SK-N-SH treated with all-trans-retinoic acid at 6 μM for 48 hours (cell line): ENCODE results near the gene MTA1.

Experiments used
- ATAC-seq: fragments of 200-7000 bp; cut with Tn5 transposase; 3 replicates; pipeline ENCODE4 v1.9.1; 2020; ENCODE audit warnings: mild to moderate bottlenecking, moderate library complexity
- BACH2 ChIP-seq: fragments of 250-450 bp; sonication (Bioruptor Pico); IDR thresholded peaks from 2 replicates; pipeline ENCODE4 v1.9.0; 2021; ENCODE audit warnings: mild to moderate bottlenecking, borderline replicate concordance
- CREB5 ChIP-seq: fragments of 250-450 bp; sonication (Bioruptor Pico); IDR thresholded peaks from 2 replicates; pipeline ENCODE4 v1.5.1; 2020; ENCODE audit warnings: low read depth, mild to moderate bottlenecking, moderate library complexity
- CSDC2 ChIP-seq: fragments of 250-450 bp; sonication (Bioruptor Pico); IDR thresholded peaks from 2 replicates; pipeline ENCODE4 v1.5.0; 2020; ENCODE audit warnings: mild to moderate bottlenecking, moderate library complexity
- CSRNP3 ChIP-seq: fragments of 250-450 bp; sonication (Bioruptor Pico); IDR thresholded peaks from 2 replicates; pipeline ENCODE4 v1.5.1; 2021; ENCODE audit warnings: mild to moderate bottlenecking, moderate library complexity
- ESRRG ChIP-seq: fragments of 250-450 bp; sonication (Bioruptor Pico); IDR thresholded peaks from 2 replicates; pipeline ENCODE4 v1.6.1; 2021; ENCODE audit warnings: mild to moderate bottlenecking
- GLIS3 ChIP-seq: fragments of 250-450 bp; sonication (Bioruptor Pico); IDR thresholded peaks from 2 replicates; pipeline ENCODE4 v1.5.0; 2020; ENCODE audit warnings: mild to moderate bottlenecking, moderate library complexity
- OSR1 ChIP-seq: fragments of 250-450 bp; sonication (Bioruptor Pico); IDR thresholded peaks from 2 replicates; pipeline ENCODE4 v1.8.0; 2022; ENCODE audit warnings: moderate library complexity, mild to moderate bottlenecking, inconsistent platforms
- PATZ1 ChIP-seq: fragments of 250-450 bp; sonication (Bioruptor Pico); IDR thresholded peaks from 2 replicates; pipeline ENCODE4 v1.8.0; 2020; ENCODE audit warnings: mild to moderate bottlenecking, moderate library complexity, borderline replicate concordance
- POU6F1 ChIP-seq: fragments of 250-450 bp; sonication (Bioruptor Pico); IDR thresholded peaks from 2 replicates; pipeline ENCODE4 v1.8.0; 2021; ENCODE audit warnings: low read depth, mild to moderate bottlenecking, moderate library complexity, borderline replicate concordance
- PPARA ChIP-seq: fragments of 250-450 bp; sonication (Bioruptor Pico); IDR thresholded peaks from 2 replicates; pipeline ENCODE4 v1.5.0; 2020; ENCODE audit warnings: mild to moderate bottlenecking, borderline replicate concordance
- RARB ChIP-seq: fragments of 250-450 bp; sonication (Bioruptor Pico); IDR thresholded peaks from 2 replicates; pipeline ENCODE4 v1.8.0; 2021; ENCODE audit warnings: mild to moderate bottlenecking, moderate library complexity
- SNAI2 ChIP-seq: fragments of 250-450 bp; sonication (Bioruptor Pico); IDR thresholded peaks from 2 replicates; pipeline ENCODE4 v1.5.0; 2020; ENCODE audit warnings: mild to moderate bottlenecking, moderate library complexity
- TCF4 ChIP-seq: fragments of 250-450 bp; sonication (Bioruptor Pico); IDR thresholded peaks from 2 replicates; pipeline ENCODE4 v1.8.0; 2021; ENCODE audit warnings: mild to moderate bottlenecking, moderate library complexity, borderline replicate concordance
- TOX ChIP-seq: fragments of 250-450 bp; sonication (Bioruptor Pico); IDR thresholded peaks from 2 replicates; pipeline ENCODE4 v1.8.0; 2021; ENCODE audit warnings: mild to moderate bottlenecking, moderate library complexity, borderline replicate concordance
- TSHZ2 ChIP-seq: fragments of 250-450 bp; sonication (Bioruptor Pico); IDR thresholded peaks from 2 replicates; pipeline ENCODE4 v1.5.0; 2020; ENCODE audit warnings: mild to moderate bottlenecking, moderate library complexity
- ZC3H10 ChIP-seq: fragments of 250-450 bp; sonication (Bioruptor Pico); IDR thresholded peaks from 2 replicates; pipeline ENCODE4 v1.5.1; 2021; ENCODE audit warnings: mild to moderate bottlenecking, moderate library complexity
- ZFP3 ChIP-seq: fragments of 250-450 bp; sonication (Bioruptor Pico); IDR thresholded peaks from 2 replicates; pipeline ENCODE4 v1.5.0; 2020; ENCODE audit warnings: mild to moderate bottlenecking, moderate library complexity
- ZFP30 ChIP-seq: fragments of 450-650 bp; formaldehyde crosslinking; IDR thresholded peaks from 2 replicates; pipeline ENCODE4 v1.5.0; 2022; ENCODE audit warnings: mild to moderate bottlenecking, moderate library complexity
- ZNF565 ChIP-seq: fragments of 450-650 bp; formaldehyde crosslinking; conservative IDR thresholded peaks from 2 replicates; pipeline ENCODE4 v1.5.0; 2020; ENCODE audit warnings: low read depth, mild to moderate bottlenecking, moderate library complexity

The MTA1 gene

GRCh38 chr14:105490572-105491365, 71.1 kb downstream of the MTA1 start, which contains the start of gene TEDC1:
Gene TEDC1, plus strand, starts transcription at chr14:105491246. Its CDS starts 130 bp downstream, at chr14:105491376.
- peak; percentile 85 for ATAC-seq
- peak; percentile 88; the same call in 1 of the 2 replicates for TF ChIP-seq CSDC2 (CRISPR knock-in tag)
- peak; percentile 70; the same call in 1 of the 2 replicates for TF ChIP-seq BACH2 (CRISPR knock-in tag)
- TF ChIP-seq ZFP3 (CRISPR knock-in tag) = 0 out of 2 replicates have a peak, but pooled peaks have one; percentile 25
- no peak for TF ChIP-seq TCF4 (CRISPR knock-in tag)
- 0 out of 2 replicates have a peak, but pooled peaks have one; percentile 26 for TF ChIP-seq POU6F1 (CRISPR knock-in tag)
- TF ChIP-seq PPARA = peak; percentile 64; the same call in 1 of the 2 replicates
- TF ChIP-seq TSHZ2 (CRISPR knock-in tag) = peak; percentile 88
- no peak for TF ChIP-seq ZNF565 (CRISPR knock-in tag)
- TF ChIP-seq GLIS3 (CRISPR knock-in tag) = 0 out of 2 replicates have a peak, but pooled peaks have one; percentile 53
- TF ChIP-seq, all 23 proteins: peak for 7

- TF ChIP-seq BACH2 (CRISPR knock-in tag) (no peak), ZNF565 (CRISPR knock-in tag) (0 out of 2 replicates have a peak, but pooled peaks have one; percentile 6)
- ATAC-seq = peak; percentile 13
Measured at GRCh38 chr14:105491366-105491973, 71.8 kb downstream of the MTA1 start.

GRCh38 chr14:105492031-105492970, 72.7 kb downstream of the MTA1 start:
- no peak for ATAC-seq
- TF ChIP-seq OSR1 (CRISPR knock-in tag) (no peak), POU6F1 (CRISPR knock-in tag) (no peak), RARB (CRISPR knock-in tag) (no peak), ESRRG (CRISPR knock-in tag) (no peak), PPARA (no peak), PATZ1 (CRISPR knock-in tag) (no peak), SNAI2 (CRISPR knock-in tag) (no peak), TOX (CRISPR knock-in tag) (no peak), ZC3H10 (no peak), CSRNP3 (CRISPR knock-in tag) (no peak), CREB5 (CRISPR knock-in tag) (no peak), ZNF565 (CRISPR knock-in tag) (no peak), ZFP30 (CRISPR knock-in tag) (no peak), GLIS3 (CRISPR knock-in tag) (no peak), TSHZ2 (CRISPR knock-in tag) (no peak)
